ENCODE measurements around the gene GPRIN3.
"Not testable (repeated sequence)": the region's sequence is repeated elsewhere in the genome, so short reads cannot be mapped to it uniquely, and the experiment has no call there.

GPRIN3 gene

DNA sequence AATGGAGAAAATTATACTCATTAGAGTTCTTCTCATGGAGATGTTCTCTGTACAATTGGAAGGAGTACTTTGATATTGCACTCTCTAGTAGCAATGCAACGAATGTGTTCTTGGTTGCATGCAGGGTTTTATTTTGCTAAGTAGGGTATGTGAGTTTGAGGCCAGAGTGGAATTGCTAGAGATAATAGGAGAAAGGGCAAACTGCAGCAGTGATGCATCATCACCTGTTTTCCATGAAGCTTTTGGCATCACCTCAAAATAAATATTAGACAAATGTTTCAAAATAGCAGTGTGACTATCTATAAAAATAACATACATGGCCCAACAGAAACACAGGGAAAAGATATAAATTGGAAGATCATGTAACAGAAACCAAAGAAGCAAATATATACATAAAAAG, 103.0 kb downstream of the GPRIN3 start:
- DNase-seq, result no peak

DNA sequence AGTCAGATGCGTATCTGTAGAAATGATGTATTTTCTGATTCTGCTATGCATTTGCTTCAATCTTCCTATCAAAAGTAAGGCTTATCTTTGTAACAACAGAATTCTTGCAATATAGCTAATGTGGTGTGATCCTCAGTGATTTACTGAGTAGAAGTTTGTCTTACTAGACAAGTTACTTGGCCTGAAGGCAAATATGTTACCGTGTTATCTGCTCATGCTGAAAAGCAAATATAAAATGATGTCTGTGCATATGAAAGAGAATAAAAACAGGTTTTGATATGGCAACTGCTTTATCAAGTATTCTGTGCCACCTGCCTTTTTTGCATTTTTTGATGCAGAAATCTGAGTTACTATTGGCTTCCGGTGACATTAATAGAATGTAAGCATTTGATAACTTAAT, 103.7 kb downstream of the GPRIN3 start:
- no peak for DNase-seq

DNA sequence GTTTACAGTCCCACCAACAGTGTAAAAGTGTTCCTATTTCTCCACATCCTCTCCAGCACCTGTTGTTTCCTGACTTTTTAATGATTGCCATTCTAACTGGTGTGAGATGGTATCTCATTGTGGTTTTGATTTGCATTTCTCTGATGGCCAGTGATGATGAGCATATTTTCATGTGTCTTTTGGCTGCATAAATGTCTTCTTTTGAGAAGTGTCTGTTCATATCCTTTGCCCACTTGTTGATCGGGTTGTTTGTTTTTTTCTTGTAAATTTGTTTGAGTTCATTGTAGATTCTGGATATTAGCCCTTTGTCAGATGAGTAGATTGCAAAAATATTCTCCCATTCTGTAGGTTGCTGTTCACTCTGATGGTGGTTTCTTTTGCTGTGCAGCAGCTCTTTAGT, 108.2 kb downstream of the GPRIN3 start:
- DNase-seq, result not testable (repeated sequence)

DNA sequence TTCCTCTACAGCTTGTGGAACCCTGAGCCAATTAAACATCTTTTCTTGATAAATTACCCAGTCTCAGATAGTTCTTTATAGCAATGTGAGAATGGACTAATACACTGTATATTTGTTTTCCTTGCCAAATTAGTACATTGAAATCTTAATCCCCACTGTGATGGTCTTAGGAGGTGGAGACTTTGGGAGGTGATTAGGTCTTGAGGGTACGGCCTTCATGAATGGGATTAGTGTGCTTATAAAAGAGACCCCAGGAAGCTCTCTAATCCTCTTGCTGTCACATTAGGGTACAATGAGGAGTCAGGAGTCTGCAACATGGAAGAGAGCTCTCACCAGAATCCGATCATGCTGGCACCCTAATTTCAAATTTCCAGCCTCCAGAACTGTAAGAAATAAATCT, 109.7 kb downstream of the GPRIN3 start:
- DNase-seq, result no peak

DNA sequence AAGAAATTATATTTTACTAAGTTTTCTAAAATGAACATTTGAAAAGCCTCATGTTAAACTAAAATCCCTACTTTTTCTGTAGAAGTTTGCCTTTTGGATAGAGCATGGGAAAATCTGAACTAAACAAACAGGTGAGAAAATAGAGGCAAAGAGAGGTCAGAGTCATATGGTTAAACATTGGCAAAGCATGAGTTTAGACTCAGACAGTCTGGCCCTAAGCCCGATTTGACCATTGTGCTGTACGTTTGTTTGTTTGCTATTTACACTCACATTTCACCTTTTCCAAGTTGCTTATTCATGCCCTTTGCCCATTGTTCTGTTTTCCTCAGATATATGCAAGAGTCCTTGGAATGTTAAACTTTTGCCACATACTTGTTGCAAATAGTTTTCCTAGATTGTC, 110.9 kb downstream of the GPRIN3 start:
- no peak for DNase-seq

DNA sequence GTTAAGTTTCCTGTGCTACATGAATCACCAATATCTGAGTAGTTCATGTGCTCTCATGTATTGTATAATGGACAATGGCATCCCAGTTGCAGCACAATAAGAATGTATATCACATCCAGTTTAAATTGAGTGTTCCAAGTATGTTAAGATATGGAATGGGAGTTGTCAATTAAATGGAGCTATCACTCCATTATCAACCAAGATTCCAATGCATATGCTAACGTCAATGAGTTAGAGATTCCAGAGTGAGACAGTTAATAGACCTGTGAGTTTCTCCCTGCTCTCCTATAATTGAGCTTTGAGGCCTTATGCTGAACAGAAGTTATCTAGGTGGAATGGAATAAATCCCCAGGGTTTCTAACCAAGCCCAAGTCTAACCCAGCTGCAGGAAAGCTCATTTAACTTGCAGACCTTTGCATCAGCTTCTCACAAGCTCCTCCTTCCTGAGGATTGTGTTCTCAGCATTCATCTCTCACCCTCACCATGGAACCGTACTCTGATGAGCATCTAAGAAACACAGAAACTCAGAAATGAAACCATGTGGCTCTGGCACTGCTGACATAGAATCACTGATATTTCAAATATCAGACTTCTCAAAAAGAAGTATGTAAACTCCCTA, 111.4 kb downstream of the GPRIN3 start:
- no peak for DNase-seq

DNA sequence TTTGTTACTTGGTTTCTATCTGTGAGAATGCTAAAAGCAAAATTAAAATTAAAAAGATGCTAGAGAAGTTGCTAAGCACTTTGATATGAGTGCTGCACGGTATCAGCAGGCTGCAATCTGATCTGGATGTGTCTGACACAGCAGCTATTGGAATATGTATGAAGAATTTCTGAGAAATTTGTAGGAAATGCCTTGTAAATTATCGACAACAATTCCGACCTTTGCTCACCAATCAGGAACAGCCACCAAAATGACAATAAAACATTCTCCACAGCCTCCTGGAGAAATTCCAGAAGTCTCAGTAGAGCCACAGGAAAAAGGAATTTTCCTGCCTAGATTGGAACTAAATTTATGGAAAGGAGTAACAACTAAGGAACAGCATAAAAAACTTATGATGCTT, 113.8 kb downstream of the GPRIN3 start:
- DNase-seq, result no peak
